GM18505 (cell line): ENCODE results near the gene GPR152.

Experiments used
- ATAC-seq: cut with Tn5 transposase; IDR thresholded peaks from one replicate; pipeline ENCODE4 v1.9.1; 2021; ENCODE audit not compliant: unreplicated experiment
- POLR2A ChIP-seq: IDR thresholded peaks from 4 replicates; pipeline ENCODE4 v1.6.1; 2011; ENCODE audit warnings: borderline replicate concordance; ENCODE audit not compliant: insufficient read depth, insufficient read length; ENCODE audit errors: extremely low read depth

Gene GPR152

DNA sequence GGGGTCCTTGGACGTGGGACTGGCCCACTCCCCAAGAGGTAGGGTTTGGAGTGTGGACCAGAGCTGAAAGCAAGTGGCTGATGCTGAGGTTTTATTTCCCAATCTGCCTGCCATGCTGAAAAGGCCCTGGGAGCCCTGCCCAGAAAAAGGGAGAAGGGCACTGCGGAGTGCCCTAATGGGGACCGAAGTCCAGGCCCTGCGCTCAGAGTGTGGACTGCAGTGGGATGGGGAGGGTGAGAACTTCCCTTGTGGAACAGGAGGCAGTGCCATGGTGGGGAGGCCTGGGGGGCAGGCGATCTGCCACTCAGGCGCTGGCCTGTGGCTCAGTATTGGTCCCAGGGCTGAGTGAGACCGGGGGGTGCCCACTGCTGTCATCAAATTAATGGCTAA, 4.3 kb downstream of the GPR152 start:
- no peak for ATAC-seq
- no peak for TF ChIP-seq POLR2A

DNA sequence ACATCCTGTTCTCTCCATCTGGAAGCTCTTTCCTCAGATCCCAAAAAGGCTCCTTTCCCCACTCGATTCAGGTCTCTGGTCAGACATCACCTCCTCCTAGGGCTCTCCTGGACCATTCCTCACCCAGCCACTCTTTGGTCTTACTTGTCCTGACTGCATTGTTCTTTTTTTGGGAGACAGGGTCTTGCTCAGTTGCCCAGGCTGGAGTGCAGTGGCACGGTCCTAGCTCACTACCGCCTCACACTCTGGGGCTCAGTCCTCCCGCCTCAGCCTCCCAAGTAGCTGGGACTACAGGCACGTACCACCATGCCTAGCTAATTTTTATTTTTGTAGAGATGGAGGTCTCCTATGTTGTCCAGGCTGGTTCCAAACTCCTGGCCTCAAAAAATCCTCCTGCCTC, 7.0 kb downstream of the GPR152 start:
- no peak for TF ChIP-seq POLR2A
- no peak for ATAC-seq

DNA sequence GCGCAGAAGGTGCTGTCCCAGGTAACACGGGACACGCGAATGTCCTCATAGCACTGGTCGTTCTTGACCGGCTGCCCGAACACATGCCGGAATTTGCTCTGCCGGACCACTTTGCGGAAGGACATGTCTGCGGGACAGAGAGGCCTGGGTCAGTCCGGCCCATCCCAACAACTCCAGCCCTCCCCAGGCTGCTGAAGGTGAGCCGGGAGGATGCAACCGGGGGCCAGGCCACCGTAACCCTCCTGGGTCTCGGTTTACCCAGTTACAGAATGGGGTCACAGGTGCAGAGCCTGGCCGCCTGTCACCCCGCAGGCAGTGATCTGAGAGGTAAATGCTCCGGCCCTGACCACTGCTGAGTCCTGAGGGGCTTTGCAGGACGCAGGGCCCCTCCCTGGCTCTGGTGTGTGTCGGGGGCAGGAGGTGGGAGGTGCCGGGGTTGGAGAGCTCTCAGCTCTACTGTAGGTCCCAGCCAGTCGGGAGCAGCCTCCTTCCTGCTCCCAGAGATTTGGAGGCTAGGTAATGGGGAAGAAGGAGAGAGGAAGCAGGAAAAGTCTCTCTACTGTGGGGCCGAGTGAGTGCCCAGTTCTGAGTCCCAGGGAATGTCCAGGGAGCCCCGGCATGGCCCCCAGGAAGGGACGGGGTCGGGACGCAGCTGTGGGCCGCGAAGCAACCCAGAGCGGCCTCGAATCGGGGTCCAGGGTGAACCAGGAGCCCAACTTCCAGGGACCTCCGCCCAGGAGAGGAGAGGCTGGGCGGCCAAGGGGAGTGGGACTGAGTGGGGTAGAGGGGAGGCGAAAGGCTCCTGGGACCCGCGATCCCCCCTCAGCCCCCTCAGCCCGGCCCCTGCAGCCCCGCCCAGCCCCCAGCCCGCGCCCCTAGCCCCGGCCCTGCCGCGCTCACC, 9.8 kb downstream of the GPR152 start:
- TF ChIP-seq POLR2A: peak; percentile 10
- no peak for ATAC-seq

DNA sequence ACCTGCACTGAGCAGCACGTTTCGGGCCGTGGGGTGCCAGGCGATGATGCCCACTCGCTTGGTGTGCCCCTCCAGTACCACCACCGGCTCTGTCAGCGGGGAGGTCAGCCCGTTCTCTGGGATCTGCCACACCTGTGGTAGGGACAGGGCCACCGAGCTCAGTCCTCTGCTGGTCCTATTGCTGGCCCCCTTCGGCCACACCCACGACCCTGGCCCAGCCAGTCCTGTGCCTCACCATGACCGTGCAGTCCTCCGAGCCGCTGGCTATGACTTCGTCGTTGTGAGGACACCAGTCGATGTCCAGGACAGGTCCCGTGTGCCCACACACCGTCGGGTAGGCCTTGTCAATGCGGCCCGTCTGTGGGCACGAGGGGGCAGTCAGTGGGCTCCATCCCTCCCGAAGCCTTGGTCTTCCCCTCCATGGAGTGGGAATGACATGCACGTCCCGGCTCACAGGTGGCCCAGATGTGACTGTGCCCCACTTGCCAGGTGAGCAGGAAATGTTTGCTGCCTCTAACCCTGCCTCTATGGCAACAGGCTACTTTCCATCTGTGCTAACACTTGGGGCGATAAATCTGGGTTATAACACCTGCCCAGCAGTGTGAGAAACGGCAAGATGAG, 10.7 kb downstream of the GPR152 start:
- no peak for ATAC-seq
- peak; percentile 7 for TF ChIP-seq POLR2A

DNA sequence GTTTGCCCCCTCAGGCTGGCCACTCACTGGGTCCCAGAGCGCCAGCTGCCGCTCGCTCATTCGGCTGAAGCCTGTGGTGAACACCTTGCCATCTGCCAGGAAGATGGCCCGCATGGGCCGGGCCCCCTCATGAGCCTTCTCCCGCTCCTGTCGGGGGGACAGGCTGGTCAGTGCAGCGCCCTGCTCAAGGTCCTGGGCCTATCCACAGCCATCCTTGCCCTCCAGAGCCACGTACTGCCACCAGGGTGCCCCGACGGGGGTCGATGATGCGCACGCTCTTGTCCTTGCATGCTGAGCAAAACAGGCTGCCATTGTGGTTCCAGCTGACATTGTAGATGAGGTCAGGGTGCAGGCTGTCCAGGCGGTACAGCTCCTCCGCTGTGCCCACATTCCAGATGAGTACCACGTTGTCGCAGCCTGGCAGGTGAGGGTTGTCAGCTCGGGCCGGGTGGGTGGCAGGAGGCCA, 11.4 kb downstream of the GPR152 start:
- ATAC-seq: no peak
- TF ChIP-seq POLR2A: peak; percentile 40

DNA sequence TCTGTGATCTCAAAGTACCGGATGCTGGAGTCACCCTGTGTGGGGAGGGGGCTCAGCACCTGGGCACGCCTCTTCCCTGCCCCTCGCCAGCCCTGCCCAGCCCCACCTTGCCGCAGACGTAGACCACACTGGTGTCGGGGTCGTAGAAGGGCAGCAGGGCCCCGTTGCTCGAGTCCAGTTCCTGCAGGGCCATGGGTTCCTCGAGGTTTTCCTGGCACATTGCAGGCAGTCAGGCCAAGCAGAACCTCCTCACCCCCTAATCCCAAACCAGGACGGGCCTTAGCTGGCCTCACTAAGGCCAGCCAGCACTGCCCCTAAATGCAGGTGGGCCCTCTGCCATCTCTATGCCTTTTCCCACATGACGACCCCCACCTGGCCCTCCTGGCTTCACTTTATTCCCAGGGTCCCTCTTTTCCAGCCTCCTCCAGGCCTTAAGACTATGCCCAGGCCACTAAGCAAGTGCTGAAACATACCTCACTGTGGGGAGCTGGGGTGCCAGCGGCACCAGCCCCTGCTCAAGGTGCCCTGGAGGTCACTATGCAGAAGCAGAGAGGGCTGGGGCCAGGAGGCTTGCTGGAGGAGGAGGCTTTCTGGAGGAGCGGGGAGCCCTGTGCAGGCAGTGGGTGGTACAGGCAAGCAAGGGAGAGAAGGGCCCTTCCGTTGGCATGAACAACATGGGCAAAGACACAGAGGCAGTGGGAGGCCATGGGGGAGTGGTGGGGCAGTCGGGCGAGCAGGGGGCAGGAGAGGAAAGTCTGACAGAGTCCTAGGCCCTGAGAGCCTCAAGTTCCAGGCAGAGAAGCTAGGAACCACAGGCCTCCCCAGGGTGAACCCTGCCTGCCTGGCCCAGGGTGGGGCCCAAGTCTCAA, 12.1 kb downstream of the GPR152 start:
- TF ChIP-seq POLR2A: no peak
- no peak for ATAC-seq

DNA sequence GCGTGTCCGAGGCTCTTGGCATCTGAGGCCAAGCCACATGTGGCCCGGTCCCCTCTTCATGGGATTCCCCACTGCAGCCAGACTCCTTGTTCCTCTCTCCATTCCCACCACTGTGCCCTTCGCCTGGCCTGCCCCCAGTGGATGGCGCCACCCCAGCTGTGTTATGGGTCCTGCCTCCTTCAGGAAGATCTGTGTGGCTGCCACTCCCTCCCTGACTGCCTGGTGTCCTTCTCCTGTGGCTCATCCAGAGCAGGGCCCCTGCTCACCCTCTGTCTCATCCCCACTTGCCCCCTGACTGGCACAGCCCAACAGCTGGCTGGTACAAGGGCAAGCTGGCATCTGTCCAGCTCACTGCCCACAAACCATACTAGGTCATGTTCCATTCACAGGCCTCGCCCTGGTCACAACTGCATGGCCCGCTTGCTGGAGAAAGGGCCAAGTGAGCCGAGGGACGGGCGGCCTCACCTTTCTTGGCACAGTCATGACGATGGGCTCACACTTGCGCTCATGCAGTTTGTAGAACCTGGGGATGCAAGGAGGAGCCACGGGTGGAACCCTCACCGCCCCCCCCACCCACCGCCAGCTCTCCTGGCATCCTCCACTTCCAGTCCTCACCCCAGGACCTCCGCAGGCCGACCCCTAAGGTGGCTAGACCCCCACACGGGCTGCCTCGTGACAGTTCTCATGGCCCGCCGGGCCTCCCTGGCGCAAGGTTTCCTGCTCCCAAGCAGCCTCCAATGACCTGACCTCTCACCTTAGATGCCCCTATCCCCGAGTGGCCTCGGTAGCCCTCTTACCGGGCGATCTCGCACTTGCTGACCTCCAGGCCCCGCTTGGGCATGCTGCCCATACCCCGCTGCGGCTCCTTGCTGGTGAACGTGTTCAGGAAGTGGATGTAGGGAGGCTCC, 13.0 kb downstream of the GPR152 start:
- ATAC-seq: no peak
- no peak for TF ChIP-seq POLR2A

DNA sequence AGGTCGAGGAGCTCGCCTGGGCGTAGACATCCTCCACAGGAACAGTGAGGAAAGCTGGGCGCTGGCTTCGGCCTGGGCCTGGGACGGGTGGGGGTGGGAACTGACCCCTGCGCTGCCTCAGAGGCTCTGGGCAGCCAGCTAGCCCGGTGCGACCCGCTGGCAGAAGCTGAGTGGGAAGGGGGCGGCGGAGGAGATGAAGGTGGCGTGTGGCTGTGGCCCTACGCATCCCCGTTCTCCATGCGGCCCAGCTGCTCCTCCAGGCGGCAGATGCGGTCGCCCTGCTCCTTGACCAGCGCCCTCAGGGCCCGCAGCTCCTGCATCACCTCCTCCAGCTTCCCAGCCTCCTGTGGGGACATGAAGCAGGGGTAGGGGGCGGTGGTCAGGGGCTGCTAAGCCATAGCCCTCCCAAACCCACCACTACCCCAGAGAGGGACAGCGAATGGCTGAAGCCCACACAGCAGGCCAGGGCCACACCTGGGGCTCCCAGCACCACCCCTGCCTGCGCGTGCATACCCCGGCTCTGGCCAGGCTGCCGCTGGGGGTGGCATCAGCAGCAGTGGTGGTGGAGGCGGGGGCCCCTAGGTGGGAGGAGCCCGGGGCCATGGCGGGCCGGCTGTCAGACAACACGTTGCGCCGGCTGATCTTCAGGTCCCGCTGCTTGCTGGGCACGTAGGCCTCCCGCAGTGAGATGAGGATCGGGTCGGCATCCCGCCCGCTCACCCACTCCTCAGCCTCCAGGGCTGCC, 14.2 kb downstream of the GPR152 start:
- ATAC-seq: no peak
- TF ChIP-seq POLR2A: peak; percentile 62

DNA sequence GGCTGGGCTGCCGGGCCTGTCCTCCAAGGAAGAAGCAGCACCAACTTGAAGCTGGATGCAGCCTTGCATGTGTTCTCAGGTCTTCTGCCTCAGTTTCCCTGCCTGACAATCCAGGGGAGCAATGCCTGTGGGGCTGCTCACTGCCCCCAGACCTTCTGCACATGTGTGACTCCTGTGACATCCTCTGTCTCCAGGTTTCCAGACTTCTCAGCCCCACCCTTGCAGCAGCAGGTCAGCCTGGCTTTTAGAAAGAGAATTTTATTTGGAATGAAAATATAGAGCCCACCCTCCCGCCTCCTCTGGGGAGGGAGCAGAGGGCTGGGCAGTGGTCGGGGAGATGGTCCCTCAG, 14.7 kb downstream of the GPR152 start:
- TF ChIP-seq POLR2A: no peak
- no peak for ATAC-seq

DNA sequence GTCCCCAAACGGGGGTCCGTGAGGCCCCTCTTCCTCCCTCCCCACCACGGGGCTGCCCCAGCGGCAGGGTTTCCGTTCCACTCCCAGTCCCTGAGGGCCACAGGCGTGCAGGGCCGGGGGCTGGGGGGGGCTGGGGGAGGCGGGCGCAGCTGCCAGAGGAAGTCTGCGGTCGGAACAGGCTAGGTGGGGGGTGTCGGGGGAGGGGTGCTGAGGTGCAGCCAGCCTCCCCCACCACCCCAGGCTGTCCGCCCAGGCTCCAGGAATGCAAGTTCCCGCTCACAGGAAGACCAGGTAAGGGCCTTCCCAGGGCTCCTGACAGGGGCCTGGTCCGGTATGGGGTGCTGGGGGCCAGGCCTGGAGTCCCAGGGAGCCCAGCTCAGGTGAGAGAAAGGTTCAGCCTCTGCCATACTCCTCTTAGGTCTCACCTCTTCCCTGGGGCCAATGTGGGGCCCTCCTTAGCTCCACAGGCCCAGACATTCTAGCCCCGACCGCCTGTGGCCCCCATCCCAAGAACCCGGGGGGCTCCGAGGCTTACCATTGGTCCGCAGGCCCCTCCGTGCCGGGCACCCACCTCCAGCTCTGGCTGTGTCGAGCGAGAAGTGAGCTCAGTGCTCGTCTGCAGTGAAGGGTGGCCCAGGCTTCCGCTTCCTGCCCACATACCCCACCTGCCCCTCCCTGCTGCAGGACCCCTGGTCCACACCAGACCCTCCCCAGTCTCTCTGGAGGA, 15.3 kb downstream of the GPR152 start, which contains the start of gene PTPRCAP:
Gene PTPRCAP, minus strand, starts transcription at position 601 of the 727 bp plus-strand sequence. Its CDS starts 63 bp downstream, at position 538.
- no peak for ATAC-seq
- TF ChIP-seq POLR2A: peak; percentile 97

DNA sequence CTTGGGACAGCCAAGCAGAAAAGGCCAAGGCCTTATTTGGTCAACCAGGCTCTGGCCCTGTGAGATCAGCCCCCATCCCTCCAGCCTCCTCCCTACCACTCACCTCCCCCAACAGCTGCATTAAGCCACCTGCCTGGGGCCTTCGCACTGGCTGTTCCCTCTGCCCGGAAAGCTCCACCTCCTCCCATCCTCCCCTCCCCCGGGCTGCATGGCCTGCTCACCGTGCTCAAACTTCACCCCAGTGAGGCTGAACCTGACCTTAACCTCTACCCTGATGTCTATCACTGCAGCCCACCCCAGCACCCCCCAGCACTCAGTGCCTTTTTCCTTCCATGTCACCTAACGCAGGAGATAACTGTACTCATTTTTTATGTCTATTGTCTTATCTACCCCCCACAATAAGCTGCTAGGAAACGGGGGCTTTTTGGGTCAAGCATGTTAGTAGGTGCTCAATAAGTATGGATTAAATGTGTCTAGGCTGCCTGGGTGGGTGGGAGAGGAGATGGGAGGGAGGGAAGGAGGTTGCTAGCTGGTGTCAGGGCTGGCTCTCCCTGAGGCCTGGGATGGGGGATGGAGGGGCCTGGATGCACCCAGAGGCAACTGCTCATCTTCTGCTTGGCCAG, 16.0 kb downstream of the GPR152 start:
- TF ChIP-seq POLR2A: peak; percentile 46
- ATAC-seq: no peak
